HL-60 (cell line): ENCODE data around the gene PCED1B.

Experiments used
- GABPA ChIP-seq: IDR thresholded peaks from 2 replicates; pipeline ENCODE4 v1.6.1; 2012; ENCODE audit warnings: low read depth
- POLR2AphosphoS5 ChIP-seq: IDR thresholded peaks from 2 replicates; pipeline ENCODE4 v1.6.1; 2012; ENCODE audit warnings: low read depth
- REST ChIP-seq: IDR thresholded peaks from 2 replicates; pipeline ENCODE4 v1.6.1; 2012; ENCODE audit warnings: low read depth; ENCODE audit not compliant: insufficient replicate concordance
- TF ChIP-seq, protein P1 (sequence below): IDR thresholded peaks from one replicate; pipeline ENCODE4 v1.5.1; 2011; ENCODE audit warnings: low read length, control low read depth, inconsistent platforms; ENCODE audit not compliant: insufficient read depth

DNA sequence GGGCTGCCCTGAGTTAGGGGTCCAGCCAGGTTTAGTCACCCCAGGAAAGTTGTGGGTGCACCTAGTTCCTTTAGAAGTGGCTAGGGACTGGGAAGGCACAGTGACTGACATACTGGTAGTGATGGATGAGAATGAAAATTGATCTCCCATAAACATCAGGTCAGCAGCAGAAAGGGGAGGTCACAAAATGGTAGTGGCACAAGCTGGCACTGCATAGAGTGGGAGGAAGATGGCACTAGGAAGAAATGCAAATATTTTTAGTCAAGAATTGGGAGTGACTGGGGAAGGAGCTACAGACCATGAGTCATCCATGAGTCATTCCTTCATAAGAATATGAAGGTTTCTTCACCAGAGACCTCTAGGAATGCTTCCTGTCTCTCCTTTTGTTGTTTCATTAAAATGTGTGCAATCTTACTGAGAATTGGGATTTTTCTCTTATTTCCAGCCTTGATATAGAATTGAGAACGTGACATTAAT, 198.6 kb downstream of the PCED1B start:
- TF ChIP-seq GABPA, result no peak
- TF ChIP-seq, protein P1, sequence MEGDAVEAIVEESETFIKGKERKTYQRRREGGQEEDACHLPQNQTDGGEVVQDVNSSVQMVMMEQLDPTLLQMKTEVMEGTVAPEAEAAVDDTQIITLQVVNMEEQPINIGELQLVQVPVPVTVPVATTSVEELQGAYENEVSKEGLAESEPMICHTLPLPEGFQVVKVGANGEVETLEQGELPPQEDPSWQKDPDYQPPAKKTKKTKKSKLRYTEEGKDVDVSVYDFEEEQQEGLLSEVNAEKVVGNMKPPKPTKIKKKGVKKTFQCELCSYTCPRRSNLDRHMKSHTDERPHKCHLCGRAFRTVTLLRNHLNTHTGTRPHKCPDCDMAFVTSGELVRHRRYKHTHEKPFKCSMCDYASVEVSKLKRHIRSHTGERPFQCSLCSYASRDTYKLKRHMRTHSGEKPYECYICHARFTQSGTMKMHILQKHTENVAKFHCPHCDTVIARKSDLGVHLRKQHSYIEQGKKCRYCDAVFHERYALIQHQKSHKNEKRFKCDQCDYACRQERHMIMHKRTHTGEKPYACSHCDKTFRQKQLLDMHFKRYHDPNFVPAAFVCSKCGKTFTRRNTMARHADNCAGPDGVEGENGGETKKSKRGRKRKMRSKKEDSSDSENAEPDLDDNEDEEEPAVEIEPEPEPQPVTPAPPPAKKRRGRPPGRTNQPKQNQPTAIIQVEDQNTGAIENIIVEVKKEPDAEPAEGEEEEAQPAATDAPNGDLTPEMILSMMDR, result no peak
- no peak for TF ChIP-seq REST
- no peak for TF ChIP-seq POLR2AphosphoS5
